CD4-positive, alpha-beta memory T cell (primary cell): ENCODE data around the gene SIRT4. TPM values are rescaled to one million over a fixed set of nuclear protein-coding genes. Genes with fewer than 3 reads are reported as not detected.
A peak's percentile ranks its signal among the peaks of the same experiment; 100 is the strongest.

ENCODE experiments used
- CTCF ChIA-PET: fragments of 350-600 bp; sonication (Branson Sonifier 250); formaldehyde crosslinking; loops from one replicate; lab custom pipeline; 2021; ENCODE audit warnings: inconsistent platforms; ENCODE audit not compliant: partially characterized antibody; lab: Charles Lee
- POLR2A ChIA-PET: fragments of 350-600 bp; sonication (Branson Sonifier 250); formaldehyde crosslinking; loops from one replicate; lab custom pipeline; 2021; ENCODE audit not compliant: partially characterized antibody; lab: Charles Lee
- DNase-seq, 5 donors: peaks; one replicate each; pipeline versions ENCODE4 v3.0.0 to v3.0.0-alpha.2; 2020 to 2022; ENCODE audit warnings: mixed read lengths in 1 of 5
- H3K27ac ChIP-seq: one replicate; pipeline ENCODE4 v1.7.0; 2013; ENCODE audit warnings: low read depth, low read length
- H3K27me3 ChIP-seq: 2 replicates; pipeline ENCODE4 v1.7.0; 2013; ENCODE audit warnings: mild to moderate bottlenecking, low read length, moderate library complexity; ENCODE audit not compliant: insufficient read depth
- H3K36me3 ChIP-seq: 2 replicates; pipeline ENCODE4 v1.7.0; 2013; ENCODE audit warnings: mild to moderate bottlenecking, low read length, moderate library complexity; ENCODE audit not compliant: insufficient read depth
- H3K4me1 ChIP-seq: 2 replicates; pipeline ENCODE4 v1.7.0; 2013; ENCODE audit warnings: mild to moderate bottlenecking, low read length, moderate library complexity; ENCODE audit not compliant: insufficient read depth
- H3K4me3 ChIP-seq, 2 donors: one replicate each; pipeline ENCODE4 v1.7.0; 2013; ENCODE audit warnings: low read length in 2 of 2, mild to moderate bottlenecking in 1 of 2
- H3K9me3 ChIP-seq, 2 donors: one replicate each; pipeline ENCODE4 v1.7.0; 2013; ENCODE audit warnings: low read length in 2 of 2, control low read depth in 1 of 2; ENCODE audit not compliant: control insufficient read depth in 1 of 2
- H3K27ac Mint-ChIP-seq, 7 donors: one replicate each; pipeline ENCODE4 v1.8.0; 2020 to 2021; ENCODE audit warnings: mixed read lengths in 7 of 7, mild to moderate bottlenecking in 6 of 7, inconsistent platforms in 3 of 7, moderate library complexity in 3 of 7
- H3K27me3 Mint-ChIP-seq, 2 donors: one replicate each; pipeline ENCODE4 v1.8.0; 2020 to 2021; ENCODE audit warnings: mixed read lengths in 2 of 2
- H3K36me3 Mint-ChIP-seq, 2 donors: one replicate each; pipeline ENCODE4 v1.8.0; 2020 to 2021; ENCODE audit warnings: mixed read lengths in 2 of 2, inconsistent platforms in 1 of 2, mild to moderate bottlenecking in 1 of 2
- H3K4me1 Mint-ChIP-seq, 4 donors: one replicate each; pipeline ENCODE4 v1.8.0; 2020 to 2021; ENCODE audit warnings: mixed read lengths in 4 of 4, mild to moderate bottlenecking in 1 of 4
- H3K4me3 Mint-ChIP-seq, 8 donors: one replicate each; pipeline ENCODE4 v1.8.0; 2020 to 2021; ENCODE audit warnings: mixed read lengths in 8 of 8, mild to moderate bottlenecking in 7 of 8, moderate library complexity in 6 of 8, inconsistent platforms in 3 of 8
- H3K9me3 Mint-ChIP-seq, 8 donors: one replicate each; pipeline ENCODE4 v1.8.0; 2020 to 2021; ENCODE audit warnings: mixed read lengths in 8 of 8, mild to moderate bottlenecking in 5 of 8, inconsistent platforms in 3 of 8, moderate library complexity in 1 of 8
- intact Hi-C: fragments of 100-400 bp; cut with micrococcal nuclease; formaldehyde crosslinking; loops from one replicate; pipeline ENCODE4 v1.15.1; 2023
- polyA plus RNA-seq, 2 donors: library from polyadenylated mRNA; unstranded; fragments of 300-500 nt; fragmentation: Illumina TruSeq; gene quantifications; one replicate each; pipeline ENCODE4 v1.2.3, GENCODE V29; 2021
- total RNA-seq, 2 experiments: library from RNA; stranded (reverse); gene quantifications; one replicate each; pipeline ENCODE4 v1.2.3, GENCODE V29; 2021

SIRT4 gene
- total and polyA plus RNA-seq, 4 experiments from 2014 or later = 0.46 to 5.9 (median 3.5) TPM

DNA sequence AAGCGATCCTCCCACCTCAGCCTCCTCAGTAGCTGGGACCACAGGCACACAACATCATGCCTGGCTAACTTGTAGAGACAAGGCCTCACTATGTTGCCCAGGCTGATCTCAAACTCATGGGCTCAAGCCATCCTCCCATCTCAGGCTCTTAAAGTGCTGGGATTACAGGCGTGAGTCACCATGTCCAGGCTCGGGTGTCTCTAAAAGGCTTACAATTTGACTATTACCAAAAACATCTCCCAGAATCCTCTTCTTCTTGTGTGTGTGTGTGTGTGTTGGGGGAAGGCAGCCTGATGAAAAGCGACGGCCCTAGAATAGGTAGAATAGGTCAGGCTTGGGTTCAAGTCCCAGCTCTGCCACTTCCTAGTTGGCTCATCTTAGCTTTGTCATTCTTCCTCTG is 50.0 kb downstream of the SIRT4 start:
- Mint-ChIP-seq H3K4me1 (peaks cover 0 to 1% (median 0%) of the 10 kb centered on the region in 4 donors), H3K9me3 (no peaks in the 10 kb centered on the region), H3K27me3 (peaks cover 7 to 8% of the 10 kb centered on the region in 2 donors), H3K36me3 (no peaks in the 10 kb centered on the region), H3K4me3 (no peak overlapping the region), H3K27ac (no peak overlapping the region)
- Histone ChIP-seq H3K27ac (no peak overlapping the region), H3K9me3 (no peaks in the 10 kb centered on the region), H3K27me3 (no peaks in the 10 kb centered on the region), H3K36me3 (no peaks in the 10 kb centered on the region), H3K4me1 (no peaks in the 10 kb centered on the region), H3K4me3 (no peak overlapping the region)
- intact Hi-C loops = no loop called here
- DNase-seq = no peak
- ChIA-PET CTCF (no interaction called here), POLR2A (no interaction called here)

DNA sequence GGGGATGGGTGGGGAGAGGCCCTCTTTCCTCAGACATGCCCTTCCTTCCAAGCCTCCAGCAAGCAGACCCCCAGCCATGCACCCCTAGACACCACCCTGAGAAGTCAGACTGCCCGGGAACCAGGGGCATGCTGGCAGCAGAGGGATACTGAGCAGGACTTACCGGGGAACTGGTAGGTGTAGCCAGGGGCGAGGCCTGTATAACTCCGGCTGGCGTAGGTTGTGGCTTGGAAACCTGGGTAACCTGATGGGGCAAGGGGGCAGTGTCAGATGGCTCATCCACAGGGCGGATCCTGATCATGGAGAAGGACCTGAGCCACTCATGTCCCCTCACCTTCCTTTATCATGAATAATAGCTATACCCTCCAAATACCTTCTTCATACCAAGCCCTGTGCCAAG is 51.0 kb downstream of the SIRT4 start:
- no peaks in the 10 kb centered on the region for H3K9me3 Mint-ChIP-seq
- intact Hi-C loops = no loop called here
- CTCF ChIA-PET = interaction anchor here (1.1 to 1.9 kb wide), 3 partner anchors 13 to 125 kb away, joined by 3 to 9 read pairs (median 4); no protein-coding TSS in a partner anchor

DNA sequence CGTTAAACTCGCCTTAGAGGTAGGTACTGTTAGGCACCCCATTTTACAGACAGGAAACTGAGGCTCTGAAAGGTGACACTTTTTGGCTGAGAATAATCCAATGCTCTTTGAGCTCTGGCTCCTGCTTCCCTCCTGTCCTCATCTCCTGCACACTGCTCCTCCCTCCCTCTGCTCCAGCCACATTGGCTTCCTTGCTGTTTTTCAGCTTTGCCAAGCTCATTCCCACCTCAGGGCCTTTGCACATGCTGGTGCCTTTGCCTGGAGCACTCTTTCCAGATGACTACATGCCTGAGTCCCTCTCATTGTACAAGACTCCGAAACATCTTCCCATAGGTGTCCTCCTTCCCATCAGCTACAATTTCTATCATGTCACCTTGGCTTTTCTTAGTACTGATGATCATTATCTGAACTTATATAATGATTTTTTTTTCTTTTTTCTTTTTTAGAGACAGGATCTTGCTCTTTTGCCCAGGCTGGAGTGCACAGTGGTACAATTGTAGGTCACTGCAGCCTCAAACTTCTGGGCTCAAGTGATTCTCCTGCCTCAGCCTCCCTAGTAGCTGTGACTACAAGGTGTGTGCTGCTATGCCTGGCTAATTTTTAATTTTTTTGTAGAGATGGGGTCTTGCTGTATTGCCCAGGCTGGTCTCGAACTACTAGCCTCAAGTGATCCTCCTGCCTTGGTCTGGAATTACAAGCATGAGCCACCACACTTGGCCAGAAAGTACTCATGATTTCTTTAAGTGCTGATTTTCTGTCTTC is 51.6 kb downstream of the SIRT4 start:
- Histone ChIP-seq H3K36me3 (no peaks in the 10 kb centered on the region), H3K4me3 (no peak overlapping the region), H3K27me3 (no peaks in the 10 kb centered on the region), H3K4me1 (no peaks in the 10 kb centered on the region), H3K9me3 (no peaks in the 10 kb centered on the region), H3K27ac (no peak overlapping the region)
- H3K27me3 Mint-ChIP-seq = peaks cover 8 to 14% of the 10 kb centered on the region in 2 donors
- no peak overlapping the region for H3K27ac Mint-ChIP-seq
- no peaks in the 10 kb centered on the region for H3K9me3 Mint-ChIP-seq
- intact Hi-C loops = no loop called here
- no peaks in the 10 kb centered on the region for H3K36me3 Mint-ChIP-seq
- POLR2A ChIA-PET = no interaction called here
- no peak for DNase-seq
- peaks cover 0 to 1% (median 0%) of the 10 kb centered on the region in 4 donors for H3K4me1 Mint-ChIP-seq
- no peak overlapping the region for H3K4me3 Mint-ChIP-seq
- CTCF ChIA-PET = interaction anchor here (1.1 to 2.2 kb wide), 4 partner anchors 13 to 126 kb away, joined by 3 to 14 read pairs (median 6); no protein-coding TSS in a partner anchor

More for the DNA sequence above, 51.0 kb downstream of the SIRT4 start:
- Mint-ChIP-seq H3K27ac (no peak overlapping the region), H3K4me3 (no peak overlapping the region), H3K4me1 (peaks cover 0 to 1% (median 0%) of the 10 kb centered on the region in 4 donors), H3K36me3 (no peaks in the 10 kb centered on the region), H3K27me3 (peaks cover 8 to 12% of the 10 kb centered on the region in 2 donors)
- Histone ChIP-seq H3K9me3 (no peaks in the 10 kb centered on the region), H3K27ac (no peak overlapping the region), H3K4me1 (no peaks in the 10 kb centered on the region), H3K27me3 (no peaks in the 10 kb centered on the region), H3K36me3 (no peaks in the 10 kb centered on the region), H3K4me3 (no peak overlapping the region)
- DNase-seq = no peak
- POLR2A ChIA-PET = no interaction called here

DNA sequence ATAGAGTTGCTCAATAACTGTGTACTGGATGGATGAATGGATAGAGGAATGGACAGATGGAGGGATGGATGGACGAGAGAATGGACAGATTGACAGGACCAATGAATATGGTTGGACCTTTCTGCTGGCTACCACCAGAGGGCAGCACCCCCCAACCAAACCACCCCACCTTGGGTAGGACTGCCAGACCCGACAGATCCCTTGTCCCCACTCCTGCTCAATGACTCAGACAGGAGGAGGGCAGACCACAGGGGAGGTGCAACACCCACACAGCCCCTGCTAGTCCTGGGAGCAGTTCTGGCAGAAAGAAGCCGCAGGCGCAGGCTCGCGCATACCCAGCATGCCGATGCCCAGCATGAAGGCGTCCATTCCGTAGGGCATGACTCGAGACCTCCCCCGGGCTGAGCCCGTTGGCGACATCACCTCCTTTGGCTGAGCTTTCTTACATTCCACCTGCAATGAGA is 54.5 kb downstream of the SIRT4 start:
- Mint-ChIP-seq H3K9me3 (no peaks in the 10 kb centered on the region), H3K36me3 (no peaks in the 10 kb centered on the region), H3K27me3 (peaks cover 9 to 30% of the 10 kb centered on the region in 2 donors), H3K27ac (peak overlapping the region in 1 of 7 donors; percentile 57), H3K4me3 (no peak overlapping the region), H3K4me1 (peaks cover 0 to 1% (median 0%) of the 10 kb centered on the region in 4 donors)
- ChIA-PET CTCF (interaction anchor here (0.6 to 2.2 kb wide), 15 partner anchors 8 to 293 kb away, joined by 3 to 9 read pairs (median 3); partner anchors contain the start of gene DYNLL1), POLR2A (interaction anchor here (1.1 kb wide), 1 partner anchor 74 kb away, joined by 3 read pairs; no protein-coding TSS in a partner anchor)
- no peak overlapping the region for H3K4me3 ChIP-seq
- H3K27ac ChIP-seq = no peak overlapping the region
- no peaks in the 10 kb centered on the region for H3K4me1 ChIP-seq
- intact Hi-C loops = loop anchor here (1.0 to 2.0 kb wide), 5 partner anchors 32 to 293 kb away; partner anchors contain the start of gene DYNLL1
- no peaks in the 10 kb centered on the region for H3K27me3 ChIP-seq
- peak; percentile 59 to 66 (median 63) for DNase-seq
- no peaks in the 10 kb centered on the region for H3K36me3 ChIP-seq
- H3K9me3 ChIP-seq = no peaks in the 10 kb centered on the region

DNA sequence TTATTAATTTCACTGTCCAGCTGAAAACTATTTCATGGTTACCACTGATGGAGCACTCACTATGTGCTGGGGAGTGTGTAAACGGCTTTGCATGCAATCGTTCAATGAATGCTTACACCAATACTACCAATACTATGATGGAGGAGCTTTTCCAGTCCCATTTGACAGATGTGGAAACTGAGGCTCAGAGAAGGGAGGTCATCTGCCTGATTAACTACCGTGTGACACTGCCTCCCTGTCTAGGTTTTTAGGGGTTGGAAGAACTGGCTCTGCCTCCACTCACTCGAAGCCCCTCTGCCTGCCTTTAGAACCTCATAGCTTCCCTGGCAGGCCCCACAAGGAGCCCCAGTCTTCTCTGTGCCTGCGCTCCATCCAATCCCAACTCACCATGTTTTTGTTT is 55.0 kb downstream of the SIRT4 start:
- ChIA-PET CTCF (interaction anchor here (0.6 to 2.2 kb wide), 15 partner anchors 8 to 292 kb away, joined by 3 to 9 read pairs (median 3); partner anchors contain the start of gene DYNLL1), POLR2A (interaction anchor here (1.1 kb wide), 1 partner anchor 73 kb away, joined by 3 read pairs; no protein-coding TSS in a partner anchor)
- H3K36me3 Mint-ChIP-seq = no peaks in the 10 kb centered on the region
- Histone ChIP-seq H3K27me3 (no peaks in the 10 kb centered on the region), H3K27ac (no peak overlapping the region), H3K4me1 (no peaks in the 10 kb centered on the region), H3K4me3 (no peak overlapping the region), H3K9me3 (no peaks in the 10 kb centered on the region), H3K36me3 (no peaks in the 10 kb centered on the region)
- intact Hi-C loops = loop anchor here (2.0 kb wide), 1 partner anchor 32 kb away; no protein-coding TSS in a partner anchor
- H3K4me3 Mint-ChIP-seq = no peak overlapping the region
- no peak for DNase-seq
- H3K4me1 Mint-ChIP-seq = peaks cover 0 to 1% (median 0%) of the 10 kb centered on the region in 4 donors
- peaks cover 11 to 31% of the 10 kb centered on the region in 2 donors for H3K27me3 Mint-ChIP-seq
- H3K27ac Mint-ChIP-seq = no peak overlapping the region
- no peaks in the 10 kb centered on the region for H3K9me3 Mint-ChIP-seq

DNA sequence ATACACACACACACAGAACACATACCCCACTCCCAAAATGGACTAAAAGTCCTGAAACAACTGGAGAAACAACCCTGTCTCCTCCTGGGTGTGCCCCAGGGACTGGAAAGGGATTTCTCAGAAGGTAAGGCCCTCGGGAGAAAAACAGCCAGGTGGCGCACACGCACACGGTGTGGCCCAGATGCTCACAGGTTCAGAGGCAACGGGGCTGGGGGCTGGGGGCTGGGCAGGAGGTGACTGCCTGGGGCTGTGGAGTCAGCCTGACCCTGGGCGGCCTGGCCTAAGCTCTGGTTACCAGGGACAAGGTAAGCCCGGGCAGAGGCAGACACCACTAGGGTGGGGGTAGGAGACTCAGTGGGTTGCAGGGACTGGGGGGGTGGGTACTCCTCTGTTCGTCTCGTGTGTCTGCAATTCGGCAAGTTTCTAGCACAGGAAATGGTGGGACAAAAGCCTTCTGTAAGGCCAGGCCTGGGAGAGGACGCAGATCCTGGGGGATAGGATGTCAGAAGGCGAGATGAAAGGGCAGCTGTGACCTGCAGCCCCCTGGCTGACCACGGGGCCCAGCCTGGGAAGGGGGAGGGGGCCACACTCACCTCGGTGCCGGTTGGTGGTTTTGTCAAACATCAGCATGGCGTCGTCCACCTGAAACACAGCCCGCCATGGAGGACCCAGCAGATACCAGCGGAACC is 56.4 kb downstream of the SIRT4 start:
- ChIA-PET CTCF (interaction anchor here (1.0 to 2.2 kb wide), 2 partner anchors 73 to 291 kb away, joined by 3 to 7 read pairs; no protein-coding TSS in a partner anchor), POLR2A (no interaction called here)
- intact Hi-C loops = no loop called here
- no peak overlapping the region for H3K27ac Mint-ChIP-seq
- no peaks in the 10 kb centered on the region for H3K9me3 Mint-ChIP-seq
- H3K4me1 Mint-ChIP-seq = peaks cover 0 to 1% (median 0%) of the 10 kb centered on the region in 4 donors
- no peak for DNase-seq
- no peak overlapping the region for H3K4me3 ChIP-seq
- no peaks in the 10 kb centered on the region for H3K9me3 ChIP-seq
- no peak overlapping the region for H3K4me3 Mint-ChIP-seq
- H3K27ac ChIP-seq = no peak overlapping the region
- H3K36me3 Mint-ChIP-seq = no peaks in the 10 kb centered on the region
- peaks cover 8% of the 10 kb centered on the region for H3K27me3 ChIP-seq
- H3K36me3 ChIP-seq = no peaks in the 10 kb centered on the region
- no peaks in the 10 kb centered on the region for H3K4me1 ChIP-seq
- H3K27me3 Mint-ChIP-seq = peaks cover 20 to 42% of the 10 kb centered on the region in 2 donors
